Stimulated activated CD8-positive, alpha-beta memory T cell treated with anti-CD3 and anti-CD28 coated beads, Interleukin-15, amount 100 ng/mL, for 1 hour (primary cell): Measurements from ENCODE around the gene NTMT1.
"Not testable (repeated sequence)": the region's sequence is repeated elsewhere in the genome, so short reads cannot be mapped to it uniquely, and the experiment has no call there.

Source experiments
- DNase-seq: peaks from one replicate; pipeline ENCODE4 v3.0.0-alpha.2; 2020; ENCODE audit warnings: low read depth

The NTMT1 gene

GRCh38 chr9:129626079-129626624 is at the start of gene NTMT1:
Gene NTMT1 (plus strand): TSS chr9:129626163. CDS start chr9:129632704, 6,541 bp downstream.
- peak; percentile 86 for DNase-seq

DNA sequence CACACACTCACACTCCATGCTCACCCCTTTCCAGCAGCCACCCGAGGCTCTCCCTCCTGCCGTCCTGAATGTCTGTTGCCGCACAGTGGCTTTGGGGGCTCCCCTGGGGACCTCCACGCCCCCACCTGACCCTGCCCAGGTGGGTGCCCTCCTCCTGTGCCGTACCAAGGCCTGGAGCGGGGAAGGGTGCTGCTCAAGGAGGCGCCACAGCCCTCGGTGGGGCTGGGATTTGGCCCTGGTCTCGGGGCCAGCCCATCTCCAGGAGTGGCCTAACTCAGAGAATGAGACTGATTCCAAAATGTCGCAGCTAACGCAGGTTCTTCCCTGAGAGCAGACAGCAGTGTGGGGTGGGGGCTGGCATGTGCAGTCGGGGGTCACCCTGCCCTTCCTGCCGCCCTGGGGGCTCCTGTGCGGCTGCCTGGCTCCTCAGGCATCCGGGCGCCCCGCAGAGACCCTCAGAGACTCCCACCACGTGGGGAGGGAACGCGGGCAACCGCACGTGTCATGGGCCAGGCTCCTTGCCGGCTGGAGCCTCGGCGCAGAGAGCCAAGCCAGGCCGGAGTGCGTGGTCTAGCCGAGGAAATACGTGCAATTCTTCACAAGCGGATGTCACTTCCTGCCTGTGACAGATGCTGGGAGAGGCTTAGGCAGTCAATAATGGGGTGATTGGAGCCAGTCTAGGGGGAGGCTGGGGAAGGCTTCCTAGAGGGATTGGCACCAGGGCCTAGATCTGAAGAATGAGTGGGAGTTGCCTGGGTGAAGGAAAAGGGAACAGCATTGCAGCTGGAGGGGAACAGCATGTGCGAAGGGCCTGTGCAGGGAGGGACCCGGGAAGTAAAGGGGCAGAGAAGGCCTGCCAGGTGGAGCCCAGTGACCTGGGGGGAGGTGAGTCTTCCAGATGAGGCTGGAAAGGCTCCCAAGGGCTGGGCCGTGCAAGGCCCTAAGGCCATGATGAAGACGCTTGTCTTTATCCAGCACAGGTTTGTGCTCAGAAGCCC is 49.1 kb upstream of the NTMT1 start:
- no peak for DNase-seq

GRCh38 chr9:129579294-129579693 is 46.7 kb upstream of the NTMT1 start:
- no peak for DNase-seq

DNA sequence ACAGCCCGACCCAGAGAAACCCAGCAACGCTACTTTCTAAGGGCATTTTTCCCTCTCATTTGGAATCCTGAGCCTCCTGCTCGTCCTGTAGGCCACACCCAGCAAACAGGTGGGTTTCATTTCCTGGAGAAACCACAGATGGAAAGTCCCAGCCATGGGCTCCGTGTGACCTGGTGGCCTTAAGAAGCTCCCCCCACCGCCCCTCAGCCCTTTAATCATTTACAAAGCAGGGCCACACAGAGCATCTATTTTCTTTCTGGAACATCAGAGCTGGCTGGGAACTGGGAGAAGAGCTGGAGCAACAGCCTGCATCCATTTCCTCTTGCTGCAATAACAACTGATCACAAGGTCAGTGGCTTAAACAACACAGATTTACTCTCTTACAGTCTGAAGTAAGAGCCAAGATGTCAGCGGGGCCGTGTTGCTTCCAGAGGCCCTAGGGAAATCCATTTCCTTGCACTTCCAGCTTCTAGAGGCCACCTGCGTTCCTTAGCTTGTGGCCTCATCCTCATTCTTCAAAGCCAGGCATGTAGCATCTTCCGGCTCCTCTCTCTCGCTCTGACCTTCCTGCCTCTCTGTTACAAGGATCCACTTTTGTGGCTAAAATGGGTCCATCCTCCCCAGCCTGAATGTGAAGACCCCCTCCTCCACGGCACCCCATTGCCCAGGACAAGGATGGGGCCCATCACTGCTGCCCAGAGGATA is 45.6 kb upstream of the NTMT1 start:
- no peak for DNase-seq

- DNase-seq: no peak
Observed at GRCh38 chr9:129581505-129582189, 44.3 kb upstream of the NTMT1 start.

DNA sequence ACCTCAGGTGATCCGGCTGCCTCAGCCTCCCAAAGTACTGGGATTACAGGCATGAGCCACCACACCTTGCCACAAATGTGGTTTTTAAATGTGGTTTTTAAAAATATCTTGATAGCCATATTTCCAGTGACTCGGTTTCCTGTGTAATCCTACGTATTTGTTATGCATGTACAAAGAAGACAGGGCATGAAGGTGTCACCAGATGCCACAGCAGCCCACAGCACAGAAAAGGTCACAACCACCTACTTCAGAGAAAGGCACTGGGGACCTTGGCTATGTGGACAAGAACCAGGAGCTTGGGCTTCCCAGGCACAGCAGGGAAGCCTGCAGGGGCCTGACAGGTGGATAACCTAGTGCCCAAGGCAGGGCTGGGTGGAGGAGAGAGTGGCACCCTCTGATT is 43.1 kb upstream of the NTMT1 start:
- DNase-seq: no peak

- DNase-seq: no peak
Observed at GRCh38 chr9:129583308-129584038, 42.5 kb upstream of the NTMT1 start.

GRCh38 chr9:129584136-129584535 is 41.8 kb upstream of the NTMT1 start:
- peak; percentile 28 for DNase-seq

DNA sequence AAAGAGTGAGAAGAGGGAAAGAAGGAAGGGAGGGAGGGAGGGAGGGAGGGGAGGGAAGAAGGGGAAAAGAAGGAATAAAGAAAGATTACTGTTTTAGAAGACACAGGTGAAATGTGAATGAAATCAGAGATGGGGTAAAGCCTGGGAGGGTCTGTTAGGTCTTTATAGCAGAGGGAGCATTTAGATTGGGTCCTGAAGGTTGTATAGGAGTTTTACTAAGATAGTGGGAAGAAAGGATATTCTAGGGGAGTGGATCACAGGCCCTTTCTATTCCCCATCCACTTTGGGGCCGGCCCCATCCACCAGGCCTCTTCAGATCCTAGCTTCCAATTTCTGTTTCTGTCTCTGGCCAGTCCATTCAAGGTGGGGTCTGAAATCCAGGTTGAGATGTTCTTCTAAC is 40.6 kb upstream of the NTMT1 start:
- no peak for DNase-seq

- no peak for DNase-seq
Observed at GRCh38 chr9:129586245-129586644, 39.7 kb upstream of the NTMT1 start.

- DNase-seq: no peak
Observed at GRCh38 chr9:129586685-129587084, 39.3 kb upstream of the NTMT1 start.

GRCh38 chr9:129587487-129588262 is 38.3 kb upstream of the NTMT1 start:
- DNase-seq: no peak

GRCh38 chr9:129590466-129590865 is 35.5 kb upstream of the NTMT1 start:
- no peak for DNase-seq

DNA sequence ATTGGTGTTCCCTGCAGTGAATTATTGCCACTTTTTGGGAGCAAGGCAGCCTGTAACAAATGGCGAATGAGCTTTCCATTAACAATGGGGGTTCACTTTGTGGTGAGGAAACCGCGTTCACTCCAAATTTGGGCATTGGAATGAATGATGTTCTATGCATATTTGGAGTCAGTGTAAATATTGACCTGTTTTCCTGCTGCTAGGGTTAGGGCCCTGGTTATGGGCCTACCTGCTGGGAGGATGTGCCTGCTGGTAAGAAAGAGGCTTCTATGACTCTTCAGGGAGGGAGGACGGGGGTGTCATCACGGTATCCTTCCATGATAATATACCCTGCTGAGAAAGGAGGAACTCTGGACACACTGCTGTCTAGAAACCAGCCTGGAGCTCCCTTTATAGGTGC is 34.0 kb upstream of the NTMT1 start:
- no peak for DNase-seq

GRCh38 chr9:129592790-129593189 is 33.2 kb upstream of the NTMT1 start:
- not testable (repeated sequence) for DNase-seq

DNA sequence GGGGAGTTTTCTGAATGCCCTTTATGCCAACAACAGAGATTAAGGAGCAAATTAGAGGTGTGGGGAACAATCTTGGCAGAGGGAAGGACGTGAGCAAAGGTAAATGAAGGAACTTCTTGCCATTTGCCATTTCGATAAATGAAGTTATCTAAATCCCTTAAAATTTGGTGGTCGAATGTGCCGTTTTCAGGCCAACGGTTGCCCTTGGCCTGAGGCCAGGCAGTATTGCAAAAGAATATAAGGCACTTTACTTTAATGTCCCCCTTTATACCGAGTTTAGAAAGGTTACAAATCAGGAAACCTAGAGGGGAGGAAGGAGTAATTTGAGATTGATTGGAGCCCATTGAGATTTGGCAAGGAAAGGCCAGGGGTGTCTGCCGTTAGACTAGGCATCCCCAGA is 31.3 kb upstream of the NTMT1 start:
- no peak for DNase-seq

GRCh38 chr9:129595311-129595741 is 30.6 kb upstream of the NTMT1 start:
- DNase-seq: no peak

DNA sequence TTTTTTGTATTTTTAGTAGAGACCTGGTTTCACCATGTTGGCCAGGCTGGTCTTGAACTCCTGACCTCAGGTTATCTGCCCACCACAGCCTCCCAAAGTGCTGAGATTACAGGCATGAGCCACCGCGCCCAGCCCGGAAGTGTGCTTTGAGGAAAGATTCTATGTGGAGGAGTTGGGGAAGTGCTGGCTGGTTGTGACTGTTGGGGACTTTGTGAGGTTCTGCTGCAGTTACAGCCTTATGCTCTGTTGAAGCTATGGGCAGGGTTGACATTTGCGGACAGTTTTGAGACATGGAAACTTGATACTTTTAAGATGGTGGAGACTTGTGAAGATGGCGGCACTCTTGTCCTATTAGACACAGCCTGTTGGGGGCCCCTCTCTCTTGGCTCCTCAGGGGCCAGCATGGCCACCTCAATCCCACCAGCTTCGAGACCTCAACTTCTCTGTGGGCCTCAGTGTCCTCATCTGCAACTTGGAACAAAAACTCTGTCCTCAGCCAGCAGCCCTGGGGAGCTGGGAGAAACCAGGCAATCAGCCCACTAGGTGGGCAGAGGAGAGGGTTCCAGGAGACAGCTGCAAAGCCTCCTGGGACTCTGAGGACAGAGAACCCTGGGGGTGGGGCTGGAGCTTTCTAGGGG is 29.9 kb upstream of the NTMT1 start:
- no peak for DNase-seq

GRCh38 chr9:129596541-129597331 is 29.2 kb upstream of the NTMT1 start:
- no peak for DNase-seq
